Suprapubic skin (tissue), 4 donors: Measurements from ENCODE around the gene PGPEP1. TPM values are rescaled to one million over a fixed set of nuclear protein-coding genes. Genes with fewer than 3 reads are reported as not detected.

ENCODE experiments used
- DNase-seq, 2 donors: peaks; one replicate each; pipeline ENCODE4 v3.0.0-alpha.2; 2019; ENCODE audit warnings: low spot score in 2 of 2
- H3K27ac ChIP-seq: fragments of 200-600 bp; sonication (generic); one replicate; pipeline ENCODE4 v1.5.1; 2019
- H3K27me3 ChIP-seq: fragments of 200-600 bp; sonication (generic); one replicate; pipeline ENCODE4 v1.5.1; 2019
- H3K36me3 ChIP-seq: fragments of 200-600 bp; sonication (generic); one replicate; pipeline ENCODE4 v1.5.1; 2019
- H3K4me1 ChIP-seq: fragments of 200-600 bp; sonication (generic); one replicate; pipeline ENCODE4 v1.5.1; 2019
- H3K4me3 ChIP-seq: fragments of 200-600 bp; sonication (generic); one replicate; pipeline ENCODE4 v1.5.1; 2019; ENCODE audit warnings: mild to moderate bottlenecking
- H3K9me3 ChIP-seq: fragments of 200-600 bp; sonication (generic); one replicate; pipeline ENCODE4 v1.5.1; 2019
- EP300 ChIP-seq: sonication (generic); formaldehyde crosslinking; IDR thresholded peaks from one replicate; pipeline ENCODE4 v1.6.1; 2017; ENCODE audit warnings: antibody characterized with exemption
- POLR2A ChIP-seq, 2 donors: fragments of 450-650 bp; IDR thresholded peaks; one replicate each; pipeline ENCODE4 v1.6.1; 2017; ENCODE audit warnings: antibody characterized with exemption in 2 of 2, mild to moderate bottlenecking in 2 of 2, moderate library complexity in 2 of 2
- POLR2AphosphoS5 ChIP-seq, 3 donors: sonication (generic); formaldehyde crosslinking; IDR thresholded peaks; one replicate each; pipeline ENCODE4 v1.6.1; 2017; ENCODE audit warnings: antibody characterized with exemption in 3 of 3
- WGBS: methylation state at CpG from one replicate; pipeline ENCODE4 v1.1.5; 2018; 5-methylcytosine and 5-hydroxymethylcytosine counted together
- total RNA-seq, 4 donors: library from RNA; depleted of rRNA; stranded (reverse); fragments of >200 nt; gene quantifications; one replicate each; pipeline ENCODE4 v1.1.0, GENCODE V29; 2016
- TF ChIP-seq, protein P1 (sequence below), 2 donors: fragments of 200-600 bp in 1 of 2; fragments of 450-650 bp in 1 of 2; sonication (generic) in 1 of 2; IDR thresholded peaks; one replicate each; pipeline ENCODE4 v1.5.1; 2016 to 2019; ENCODE audit warnings: antibody characterized with exemption in 2 of 2, mild to moderate bottlenecking in 1 of 2, moderate library complexity in 1 of 2

PGPEP1 gene
- total RNA-seq, 4 donors from 2014 or later, result 4.6 to 8.0 (median 7.6) TPM

DNA sequence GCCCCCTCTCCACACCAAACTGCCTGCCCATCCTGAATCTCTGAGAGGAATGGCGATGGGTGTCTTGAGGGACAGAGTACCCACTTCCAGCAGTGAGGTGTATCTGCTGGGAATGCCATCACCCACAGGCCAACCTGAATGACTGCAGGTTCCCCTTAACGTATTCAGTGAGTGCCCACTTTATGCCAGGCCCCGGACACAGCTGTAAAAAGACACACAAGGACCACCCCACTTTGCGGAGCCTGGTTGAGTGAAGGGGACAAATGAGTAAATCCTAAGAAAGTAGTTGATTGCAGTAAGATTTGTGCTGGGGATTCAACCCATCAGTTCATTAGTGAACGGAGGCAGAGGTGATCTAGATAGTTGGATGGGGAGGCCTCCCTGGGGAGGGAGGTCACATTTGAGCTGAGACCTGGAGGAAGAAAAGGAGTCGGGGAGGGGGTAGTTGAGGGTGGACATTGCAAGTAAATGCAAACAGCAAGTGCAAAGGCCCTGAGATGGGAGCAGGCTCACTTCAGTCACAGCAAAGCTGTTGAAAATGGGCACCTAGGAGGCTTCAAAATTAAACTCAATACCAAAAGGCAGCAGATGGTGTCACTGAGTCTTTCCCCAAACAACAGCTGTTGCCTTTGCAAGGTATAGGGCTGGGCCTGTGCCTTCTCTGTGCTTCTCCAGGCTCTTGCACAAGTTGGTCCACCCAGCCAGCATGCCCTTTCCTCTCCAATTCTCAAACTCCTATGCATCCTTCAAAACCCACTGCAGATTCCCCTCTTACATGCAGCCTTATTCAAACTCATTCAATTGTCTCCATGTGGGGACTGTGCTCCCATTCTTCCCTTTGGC is 49.9 kb downstream of the PGPEP1 start:
- Histone ChIP-seq H3K27ac (no peak overlapping the region), H3K27me3 (peaks cover 8% of the 10 kb centered on the region), H3K4me1 (peaks cover 32% of the 10 kb centered on the region), H3K36me3 (no peaks in the 10 kb centered on the region), H3K9me3 (no peaks in the 10 kb centered on the region), H3K4me3 (no peak overlapping the region)
- 80% methylated on average over 6 of the region's 6 CpGs for WGBS
- TF ChIP-seq EP300 (no peak), POLR2AphosphoS5 (IDR thresholded peaks at IDR 0.05) (no peak), POLR2A (IDR thresholded peaks at IDR 0.05) (no peak)
- TF ChIP-seq, protein P1, sequence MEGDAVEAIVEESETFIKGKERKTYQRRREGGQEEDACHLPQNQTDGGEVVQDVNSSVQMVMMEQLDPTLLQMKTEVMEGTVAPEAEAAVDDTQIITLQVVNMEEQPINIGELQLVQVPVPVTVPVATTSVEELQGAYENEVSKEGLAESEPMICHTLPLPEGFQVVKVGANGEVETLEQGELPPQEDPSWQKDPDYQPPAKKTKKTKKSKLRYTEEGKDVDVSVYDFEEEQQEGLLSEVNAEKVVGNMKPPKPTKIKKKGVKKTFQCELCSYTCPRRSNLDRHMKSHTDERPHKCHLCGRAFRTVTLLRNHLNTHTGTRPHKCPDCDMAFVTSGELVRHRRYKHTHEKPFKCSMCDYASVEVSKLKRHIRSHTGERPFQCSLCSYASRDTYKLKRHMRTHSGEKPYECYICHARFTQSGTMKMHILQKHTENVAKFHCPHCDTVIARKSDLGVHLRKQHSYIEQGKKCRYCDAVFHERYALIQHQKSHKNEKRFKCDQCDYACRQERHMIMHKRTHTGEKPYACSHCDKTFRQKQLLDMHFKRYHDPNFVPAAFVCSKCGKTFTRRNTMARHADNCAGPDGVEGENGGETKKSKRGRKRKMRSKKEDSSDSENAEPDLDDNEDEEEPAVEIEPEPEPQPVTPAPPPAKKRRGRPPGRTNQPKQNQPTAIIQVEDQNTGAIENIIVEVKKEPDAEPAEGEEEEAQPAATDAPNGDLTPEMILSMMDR (IDR thresholded peaks at IDR 0.05), result no peak
- no peak for DNase-seq

DNA sequence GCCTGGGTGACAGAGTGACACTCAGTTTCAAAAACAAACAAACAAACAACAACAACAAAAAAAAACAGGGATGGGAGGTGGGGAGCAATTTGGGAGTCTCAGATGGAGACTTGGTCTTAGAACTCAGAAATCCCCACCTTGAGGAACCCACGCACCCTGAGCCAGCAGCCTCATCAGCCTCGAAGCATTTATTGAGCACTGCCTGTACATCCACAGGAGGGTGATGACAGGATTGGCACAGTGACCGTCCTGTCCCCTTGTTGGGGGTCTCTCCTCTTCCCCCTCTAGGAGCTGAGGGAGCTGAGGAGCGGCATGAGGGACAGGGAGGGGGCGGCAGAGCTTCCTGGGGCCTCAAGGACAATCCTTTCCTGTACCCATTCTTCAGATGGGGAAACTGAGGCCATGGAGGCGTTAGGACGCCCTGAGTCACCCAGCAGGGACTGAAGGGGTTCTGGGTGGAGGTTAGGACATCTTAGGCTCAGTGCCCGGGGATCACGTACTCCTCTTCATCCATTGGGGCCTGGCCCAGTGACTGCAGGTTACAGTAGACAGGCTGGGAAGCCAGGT is 51.2 kb downstream of the PGPEP1 start:
- Histone ChIP-seq H3K27me3 (no peaks in the 10 kb centered on the region), H3K9me3 (no peaks in the 10 kb centered on the region), H3K36me3 (no peaks in the 10 kb centered on the region), H3K27ac (no peak overlapping the region), H3K4me1 (peaks cover 23% of the 10 kb centered on the region), H3K4me3 (no peak overlapping the region)
- WGBS, result 62% methylated on average over 9 of the region's 9 CpGs
- TF ChIP-seq EP300 (no peak), POLR2AphosphoS5 (IDR thresholded peaks at IDR 0.05) (no peak), POLR2A (IDR thresholded peaks at IDR 0.05) (no peak)
- TF ChIP-seq, protein P1 (IDR thresholded peaks at IDR 0.05), result no peak
- no peak for DNase-seq

DNA sequence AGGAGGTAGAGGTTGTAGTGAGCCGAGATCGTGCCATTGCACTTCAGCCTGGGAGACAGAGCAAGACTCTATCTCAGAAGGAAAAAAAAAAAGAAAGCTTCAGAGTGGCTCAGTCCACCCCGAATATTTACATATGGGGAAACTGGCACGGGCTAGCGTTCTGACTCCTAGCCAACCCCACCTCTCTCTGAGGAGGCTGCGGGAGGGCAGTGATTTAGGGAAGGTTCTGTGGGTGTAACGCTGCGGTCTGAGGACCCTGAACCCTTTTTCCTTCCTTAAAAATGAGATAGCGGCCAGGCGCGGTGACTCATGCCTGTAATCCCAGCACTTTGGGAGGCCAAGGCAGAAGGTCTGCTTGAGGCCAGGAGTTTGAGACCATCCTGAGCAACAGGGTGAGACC is 52.0 kb downstream of the PGPEP1 start:
- no peak overlapping the region for H3K4me3 ChIP-seq
- peaks cover 6% of the 10 kb centered on the region for H3K27me3 ChIP-seq
- WGBS, result 64% methylated on average over 11 of the region's 11 CpGs
- H3K9me3 ChIP-seq, result no peaks in the 10 kb centered on the region
- H3K36me3 ChIP-seq, result no peaks in the 10 kb centered on the region
- peaks cover 19% of the 10 kb centered on the region for H3K4me1 ChIP-seq
- H3K27ac ChIP-seq, result no peak overlapping the region
- TF ChIP-seq POLR2AphosphoS5 (IDR thresholded peaks at IDR 0.05) (no peak), POLR2A (IDR thresholded peaks at IDR 0.05) (no peak), EP300 (no peak)
- TF ChIP-seq, protein P1 (IDR thresholded peaks at IDR 0.05), result no peak
- no peak for DNase-seq

DNA sequence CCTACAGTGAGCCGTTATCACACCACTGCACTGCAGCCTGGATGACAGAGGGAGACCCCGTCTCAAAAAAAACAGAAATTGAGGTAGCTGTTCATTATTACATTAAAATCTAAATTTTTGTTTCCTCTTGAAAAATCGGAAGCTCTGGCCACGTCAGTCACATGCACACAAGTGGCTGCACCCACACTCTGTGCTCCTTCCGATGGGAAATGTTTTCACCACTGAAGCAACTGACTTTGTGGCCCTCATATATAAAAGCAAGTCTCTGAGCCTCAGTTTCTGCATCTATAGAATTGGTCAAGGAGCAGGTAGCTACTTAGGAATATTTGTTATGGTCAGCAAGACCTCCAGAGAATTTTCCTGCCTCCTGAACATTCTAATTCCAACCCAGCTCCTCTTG is 52.5 kb downstream of the PGPEP1 start:
- Histone ChIP-seq H3K36me3 (no peaks in the 10 kb centered on the region), H3K4me3 (no peak overlapping the region), H3K4me1 (peaks cover 16% of the 10 kb centered on the region), H3K27me3 (peaks cover 11% of the 10 kb centered on the region), H3K9me3 (no peaks in the 10 kb centered on the region), H3K27ac (no peak overlapping the region)
- TF ChIP-seq EP300, result no peak
- no peak for TF ChIP-seq POLR2A (IDR thresholded peaks at IDR 0.05)
- TF ChIP-seq, protein P1 (IDR thresholded peaks at IDR 0.05), result no peak
- no peak for TF ChIP-seq POLR2AphosphoS5 (IDR thresholded peaks at IDR 0.05)
- no peak for DNase-seq
- 90% methylated on average over 5 of the region's 5 CpGs for WGBS

DNA sequence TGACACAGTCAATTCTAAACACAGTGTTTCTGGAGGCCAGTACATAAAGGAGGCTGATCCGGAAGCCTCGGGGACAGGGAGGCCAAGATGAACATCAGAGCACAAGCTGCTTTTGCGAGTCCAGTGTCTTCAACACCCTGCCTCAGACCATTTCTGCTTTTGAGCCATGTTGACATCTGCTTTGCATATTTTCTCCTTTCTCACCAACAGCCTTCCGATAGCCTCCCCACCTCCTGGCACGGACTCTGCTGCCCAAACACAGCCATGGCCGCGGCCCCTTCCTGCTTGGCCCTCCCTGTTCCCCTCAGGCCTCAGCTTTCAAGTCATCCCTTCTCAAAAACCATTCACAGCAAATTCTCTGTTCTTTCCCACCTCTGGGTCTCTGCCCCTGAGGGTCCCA is 53.4 kb downstream of the PGPEP1 start:
- Histone ChIP-seq H3K27ac (no peak overlapping the region), H3K9me3 (no peaks in the 10 kb centered on the region), H3K36me3 (no peaks in the 10 kb centered on the region), H3K4me3 (no peak overlapping the region), H3K4me1 (peaks cover 6% of the 10 kb centered on the region), H3K27me3 (peaks cover 11% of the 10 kb centered on the region)
- 53% methylated on average over 7 of the region's 7 CpGs for WGBS
- TF ChIP-seq POLR2AphosphoS5 (IDR thresholded peaks at IDR 0.05), result no peak
- no peak for TF ChIP-seq EP300
- TF ChIP-seq, protein P1 (IDR thresholded peaks at IDR 0.05), result no peak
- TF ChIP-seq POLR2A (IDR thresholded peaks at IDR 0.05), result no peak
- DNase-seq, result no peak
